Gastroesophageal sphincter (tissue), 3 donors: Measurements from ENCODE around the gene RANGRF.

Experiments
- CTCF ChIP-seq, 4 experiments: fragments of 200-600 bp in 2 of 4; fragments of 450-650 bp in 2 of 4; sonication (generic) in 1 of 4; IDR thresholded peaks; one replicate each; pipeline ENCODE4 v1.5.1; 2017 to 2019; ENCODE audit warnings: antibody characterized with exemption in 4 of 4, mild to moderate bottlenecking in 2 of 4, moderate library complexity in 2 of 4
- EP300 ChIP-seq: sonication (generic); formaldehyde crosslinking; IDR thresholded peaks from one replicate; pipeline ENCODE4 v1.6.1; 2017; ENCODE audit warnings: antibody characterized with exemption, mild to moderate bottlenecking
- POLR2A ChIP-seq, 2 donors: fragments of 450-650 bp; IDR thresholded peaks; one replicate each; pipeline ENCODE4 v1.6.1; 2017; ENCODE audit warnings: antibody characterized with exemption in 2 of 2, mild to moderate bottlenecking in 2 of 2, moderate library complexity in 1 of 2
- POLR2AphosphoS5 ChIP-seq: sonication (generic); formaldehyde crosslinking; IDR thresholded peaks from one replicate; pipeline ENCODE4 v1.6.1; 2017; ENCODE audit warnings: antibody characterized with exemption

- no peak for TF ChIP-seq POLR2A (IDR thresholded peaks at IDR 0.05)
- TF ChIP-seq EP300, result no peak
- TF ChIP-seq CTCF (IDR thresholded peaks at IDR 0.05), result no peak
- TF ChIP-seq POLR2AphosphoS5, result no peak
Measured at GRCh38 chr17:8310601-8311123, 22.2 kb downstream of the RANGRF start.
